IMR-90 (cell line): ENCODE results near the gene MAP3K9. TPM values are rescaled to one million over a fixed set of nuclear protein-coding genes. Genes with fewer than 3 reads are reported as not detected.

Source experiments
- ATAC-seq: fragments of 200-7000 bp; cut with Tn5 transposase; 2 replicates; pipeline ENCODE4 v1.9.1; 2020; ENCODE audit warnings: low read depth, mild to moderate bottlenecking, moderate library complexity
- BruUV-seq: library from RNA; stranded (reverse); fragments of 400-500 nt; replicated peaks from 2 replicates; lab custom pipeline; 2021; lab: Mats Ljungman, UMichigan
- CTCF ChIA-PET: fragments of 300-600 bp; formaldehyde crosslinking; extraction: SDS; loops from one replicate; lab custom pipeline; 2021; ENCODE audit warnings: antibody characterized with exemption; lab: Yijun Ruan, JAX
- POLR2A ChIA-PET: fragments of 300-600 bp; sonication (Branson Sonifier 250); formaldehyde crosslinking; loops from one replicate; lab custom pipeline; 2022; ENCODE audit warnings: antibody characterized with exemption; ENCODE audit not compliant: unreplicated experiment; lab: Charles Lee
- DNase-seq: peaks from one replicate; pipeline ENCODE4 v3.0.0; 2013
- H2AFZ ChIP-seq: replicated peaks from 2 replicates; pipeline ENCODE3; 2013; ENCODE audit warnings: low read length, mild to moderate bottlenecking; ENCODE audit not compliant: poor library complexity
- H2AK5ac ChIP-seq: 2 replicates; pipeline ENCODE4 v1.6.1; 2013; ENCODE audit warnings: low read depth, low read length, inconsistent platforms
- H2AK9ac ChIP-seq: replicated peaks from 2 replicates; pipeline ENCODE3; 2013; ENCODE audit warnings: mild to moderate bottlenecking, low read depth, low read length, moderate library complexity; ENCODE audit not compliant: poor library complexity
- H2BK120ac ChIP-seq: 2 replicates; pipeline ENCODE4 v1.6.1; 2013; ENCODE audit warnings: low read depth, low read length, inconsistent platforms
- H2BK15ac ChIP-seq: 3 replicates; pipeline ENCODE4 v1.6.1; 2013; ENCODE audit warnings: low read depth, low read length, inconsistent platforms
- H2BK20ac ChIP-seq: 2 replicates; pipeline ENCODE4 v1.6.1; 2013; ENCODE audit warnings: low read depth, mild to moderate bottlenecking, inconsistent platforms, low read length, moderate library complexity
- H2BK5ac ChIP-seq: 2 replicates; pipeline ENCODE4 v1.6.1; 2013; ENCODE audit warnings: mild to moderate bottlenecking, low read depth, low read length, inconsistent platforms; ENCODE audit not compliant: poor library complexity, severe bottlenecking
- H3K14ac ChIP-seq: replicated peaks from 2 replicates; pipeline ENCODE4 v1.6.1; 2013; ENCODE audit warnings: low read depth, low read length, inconsistent platforms
- H3K18ac ChIP-seq: 2 replicates; pipeline ENCODE4 v1.6.1; 2013; ENCODE audit warnings: low read depth, low read length, control low read depth
- H3K23ac ChIP-seq: 2 replicates; pipeline ENCODE4 v1.6.1; 2013; ENCODE audit warnings: low read depth, low read length, inconsistent platforms
- H3K27ac ChIP-seq: 2 replicates; pipeline ENCODE4 v1.5.1; 2013; ENCODE audit warnings: mild to moderate bottlenecking, control low read depth, low read length; ENCODE audit not compliant: insufficient read depth
- H3K27me3 ChIP-seq: 2 replicates; pipeline ENCODE4 v1.6.1; 2013; ENCODE audit warnings: low read length; ENCODE audit not compliant: control insufficient read depth, insufficient read depth
- H3K36me3 ChIP-seq: 2 replicates; pipeline ENCODE4 v1.6.1; 2013; ENCODE audit warnings: low read length, mixed read lengths; ENCODE audit not compliant: control insufficient read depth, insufficient read depth
- H3K4ac ChIP-seq: 2 replicates; pipeline ENCODE4 v1.6.1; 2013; ENCODE audit warnings: low read depth, low read length, inconsistent platforms
- H3K4me1 ChIP-seq: 2 replicates; pipeline ENCODE4 v1.6.1; 2013; ENCODE audit warnings: low read length, mixed read lengths; ENCODE audit not compliant: control insufficient read depth, insufficient read depth
- H3K4me2 ChIP-seq: 2 replicates; pipeline ENCODE4 v1.6.1; 2013; ENCODE audit warnings: low read depth, mild to moderate bottlenecking, control low read depth, low read length, moderate library complexity
- H3K4me3 ChIP-seq: 2 replicates; pipeline ENCODE4 v1.5.1; 2013; ENCODE audit warnings: low read depth, mild to moderate bottlenecking, control low read depth, low read length, moderate library complexity; ENCODE audit not compliant: insufficient read depth
- H3K56ac ChIP-seq: 2 replicates; pipeline ENCODE4 v1.6.1; 2013; ENCODE audit warnings: low read length, inconsistent platforms; ENCODE audit not compliant: insufficient read depth; ENCODE audit errors: extremely low read depth
- H3K79me1 ChIP-seq, 2 experiments: 2 replicates each; pipeline ENCODE4 v1.6.1; 2013; ENCODE audit warnings: low read length in 2 of 2, inconsistent platforms in 1 of 2, low read depth in 1 of 2
- H3K9ac ChIP-seq: 2 replicates; pipeline ENCODE4 v1.6.1; 2013; ENCODE audit warnings: low read depth, low read length, control low read depth
- H3K9me1 ChIP-seq: 2 replicates; pipeline ENCODE4 v1.6.1; 2013; ENCODE audit warnings: low read length, inconsistent platforms; ENCODE audit not compliant: insufficient read depth
- H3K9me3 ChIP-seq: 2 replicates; pipeline ENCODE4 v1.6.1; 2013; ENCODE audit warnings: low read length; ENCODE audit not compliant: control insufficient read depth, insufficient read depth
- H4K20me1 ChIP-seq: 2 replicates; pipeline ENCODE4 v1.6.1; 2013; ENCODE audit warnings: low read length, inconsistent platforms; ENCODE audit not compliant: insufficient read depth
- H4K5ac ChIP-seq: 2 replicates; pipeline ENCODE4 v1.6.1; 2013; ENCODE audit warnings: mild to moderate bottlenecking, low read depth, low read length, control low read depth
- H4K8ac ChIP-seq, 2 experiments: 2 replicates each; pipeline ENCODE4 v1.6.1; 2013; ENCODE audit warnings: low read depth in 2 of 2, low read length in 2 of 2, control low read depth in 1 of 2, inconsistent platforms in 1 of 2
- H4K91ac ChIP-seq: 2 replicates; pipeline ENCODE4 v1.6.1; 2013; ENCODE audit warnings: low read depth, low read length, inconsistent platforms; ENCODE audit not compliant: insufficient read depth
- BHLHE40 ChIP-seq: fragments of 150-350 bp; IDR thresholded peaks from 2 replicates; pipeline ENCODE4 v1.6.1; 2016; ENCODE audit warnings: mild to moderate bottlenecking, low read depth, low read length
- CHD1 ChIP-seq: IDR thresholded peaks from 2 replicates; pipeline ENCODE4 v1.6.1; 2012; ENCODE audit warnings: low read depth, low read length, improper control_type of control experiment
- FOS ChIP-seq: fragments of 150-350 bp; IDR thresholded peaks from 2 replicates; pipeline ENCODE4 v1.6.1; 2016; ENCODE audit warnings: low read depth, low read length
- MAFK ChIP-seq: IDR thresholded peaks from 2 replicates; pipeline ENCODE4 v1.6.1; 2012; ENCODE audit warnings: low read depth, low read length, improper control_type of control experiment
- MAZ ChIP-seq: IDR thresholded peaks from 2 replicates; pipeline ENCODE4 v1.6.1; 2012; ENCODE audit warnings: low read depth, mild to moderate bottlenecking, low read length, improper control_type of control experiment, moderate library complexity, borderline replicate concordance
- POLR2A ChIP-seq: IDR thresholded peaks from 2 replicates; pipeline ENCODE4 v1.6.1; 2012; ENCODE audit warnings: mild to moderate bottlenecking, low read depth, low read length
- WGBS, 2 experiments: methylation state at CpG; one replicate each; pipeline versions ENCODE4 v1.1.5 to v1.1.7; 2013; ENCODE audit warnings: missing lambda C conversion rate in 2 of 2; ENCODE audit not compliant: insufficient read length in 1 of 2; ENCODE audit errors: extremely low coverage in 2 of 2; 5-methylcytosine and 5-hydroxymethylcytosine counted together
- dilution Hi-C: fragments of 300-500 bp; cut with HindIII; formaldehyde crosslinking; loops from one replicate; pipeline ENCODE4 v1.14.3; 2018; ENCODE audit warnings: low sequenced_read_pairs; ENCODE audit not compliant: unreplicated experiment
- in situ Hi-C: fragments of 300-500 bp; cut with MboI; formaldehyde crosslinking; loops from 3 replicates; pipeline ENCODE4 v1.14.3; 2019; ENCODE audit warnings: low sequenced_read_pairs, inconsistent platforms, mixed read lengths
- intact Hi-C: fragments of 100-400 bp; cut with micrococcal nuclease; formaldehyde crosslinking; loops from 2 replicates; pipeline ENCODE4 v1.10.0; 2022
- polyA plus RNA-seq, 3 experiments: library from polyadenylated mRNA; depleted of rRNA; stranded (reverse); fragments of >200 nt; gene quantifications; 2 replicates each; pipeline ENCODE4 v1.2.3, GENCODE V29; 2012; ENCODE audit warnings: low replicate concordance in 1 of 3
- total RNA-seq: library from RNA; depleted of rRNA; stranded (reverse); fragments of >200 nt; gene quantifications from 2 replicates; pipeline ENCODE4 v1.2.3, GENCODE V29; 2012
- TF ChIP-seq, protein P1 (sequence below): conservative IDR thresholded peaks from 2 replicates; pipeline ENCODE4 v1.5.1; 2012; ENCODE audit warnings: mild to moderate bottlenecking, low read depth, low read length, improper control_type of control experiment

Gene MAP3K9
- total and polyA plus RNA-seq, 2 of the 4 experiments (the other 2 are of a cell fraction) = 0.17 to 0.18 TPM

GRCh38 chr14:70730393-70730792 is 78.9 kb downstream of the MAP3K9 start:
- ChIA-PET POLR2A (no interaction called here), CTCF (no interaction called here)
- no peaks in the 10 kb centered on the region for H3K9me3 ChIP-seq
- no peak overlapping the region for H4K5ac ChIP-seq
- H3K4me3 ChIP-seq = no peak overlapping the region
- no peak overlapping the region for H3K4ac ChIP-seq
- no peak overlapping the region for H3K56ac ChIP-seq
- H4K20me1 ChIP-seq = no peaks in the 10 kb centered on the region; the same call in 1 of the 2 replicates
- H3K23ac ChIP-seq = no peak overlapping the region
- no peak overlapping the region for H3K14ac ChIP-seq
- intact Hi-C loops (no loop called here), in situ Hi-C loops (no loop called here), dilution Hi-C loops (no loop called here)
- no peak overlapping the region for H2BK120ac ChIP-seq
- 87% methylated on average over 3 of the region's 17 CpGs; no CpG with 5 or more reads in 1 of the 2 experiments for WGBS, 2 experiments
- no peak overlapping the region for H2AFZ ChIP-seq
- ATAC-seq = no peak
- H3K79me1 ChIP-seq = no peaks in the 10 kb centered on the region
- TF ChIP-seq BHLHE40 (no peak), POLR2A (no peak), CHD1 (no peak), MAZ (no peak), FOS (no peak), MAFK (no peak)
- TF ChIP-seq, protein P1, sequence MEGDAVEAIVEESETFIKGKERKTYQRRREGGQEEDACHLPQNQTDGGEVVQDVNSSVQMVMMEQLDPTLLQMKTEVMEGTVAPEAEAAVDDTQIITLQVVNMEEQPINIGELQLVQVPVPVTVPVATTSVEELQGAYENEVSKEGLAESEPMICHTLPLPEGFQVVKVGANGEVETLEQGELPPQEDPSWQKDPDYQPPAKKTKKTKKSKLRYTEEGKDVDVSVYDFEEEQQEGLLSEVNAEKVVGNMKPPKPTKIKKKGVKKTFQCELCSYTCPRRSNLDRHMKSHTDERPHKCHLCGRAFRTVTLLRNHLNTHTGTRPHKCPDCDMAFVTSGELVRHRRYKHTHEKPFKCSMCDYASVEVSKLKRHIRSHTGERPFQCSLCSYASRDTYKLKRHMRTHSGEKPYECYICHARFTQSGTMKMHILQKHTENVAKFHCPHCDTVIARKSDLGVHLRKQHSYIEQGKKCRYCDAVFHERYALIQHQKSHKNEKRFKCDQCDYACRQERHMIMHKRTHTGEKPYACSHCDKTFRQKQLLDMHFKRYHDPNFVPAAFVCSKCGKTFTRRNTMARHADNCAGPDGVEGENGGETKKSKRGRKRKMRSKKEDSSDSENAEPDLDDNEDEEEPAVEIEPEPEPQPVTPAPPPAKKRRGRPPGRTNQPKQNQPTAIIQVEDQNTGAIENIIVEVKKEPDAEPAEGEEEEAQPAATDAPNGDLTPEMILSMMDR = no peak
- no peak overlapping the region for H3K18ac ChIP-seq
- H2AK9ac ChIP-seq = no peak overlapping the region
- H3K27me3 ChIP-seq = peaks cover 3% of the 10 kb centered on the region
- H4K91ac ChIP-seq = no peak overlapping the region
- no peak overlapping the region for H4K8ac ChIP-seq
- no peak overlapping the region for H2BK5ac ChIP-seq
- no peaks in the 10 kb centered on the region for H3K9me1 ChIP-seq
- no peak overlapping the region for H3K27ac ChIP-seq
- DNase-seq = no peak
- no peak overlapping the region for H2BK15ac ChIP-seq
- no peak overlapping the region for H3K9ac ChIP-seq
- no peak overlapping the region for H2BK20ac ChIP-seq
- no peaks in the 10 kb centered on the region for H3K4me1 ChIP-seq
- H2AK5ac ChIP-seq = no peak overlapping the region
- BruUV-seq = no TSS peak
- H3K36me3 ChIP-seq = no peaks in the 10 kb centered on the region
- no peak overlapping the region for H3K4me2 ChIP-seq
